M059J (cell line): Measurements from ENCODE around the gene KIAA0319L. TPM values are rescaled to one million over a fixed set of nuclear protein-coding genes. Genes with fewer than 3 reads are reported as not detected.

Source experiments
- DNase-seq: peaks from one replicate; pipeline ENCODE4 v3.0.0-alpha.2; 2012; ENCODE audit warnings: low read depth
- total RNA-seq: library from RNA; depleted of rRNA; stranded (reverse); fragments of >200 nt; shearing (Covaris generic); gene quantifications from 2 replicates; pipeline ENCODE4 v1.2.3, GENCODE V29; 2014

The KIAA0319L gene
- total RNA-seq, 1 experiment from 2014 or later = 38.9 TPM

GRCh38 chr1:35447278-35447677, 109.9 kb downstream of the KIAA0319L start:
- no peak for DNase-seq

GRCh38 chr1:35444519-35444774, 112.8 kb downstream of the KIAA0319L start:
- no peak for DNase-seq

GRCh38 chr1:35443768-35444518, 113.3 kb downstream of the KIAA0319L start:
- no peak for DNase-seq

- DNase-seq = no peak
Measured at GRCh38 chr1:35442734-35443133, 114.5 kb downstream of the KIAA0319L start.

- DNase-seq = no peak
Measured at GRCh38 chr1:35441926-35442579, 115.2 kb downstream of the KIAA0319L start.

GRCh38 chr1:35439626-35440025, 117.6 kb downstream of the KIAA0319L start:
- no peak for DNase-seq

- no peak for DNase-seq
Measured at GRCh38 chr1:35437200-35437599, 120.0 kb downstream of the KIAA0319L start.

- DNase-seq = no peak
Measured at GRCh38 chr1:35436078-35436477, 121.1 kb downstream of the KIAA0319L start.

GRCh38 chr1:35434703-35435102, 122.5 kb downstream of the KIAA0319L start:
- no peak for DNase-seq

- no peak for DNase-seq
Measured at GRCh38 chr1:35433714-35434113, 123.5 kb downstream of the KIAA0319L start.

- no peak for DNase-seq
Measured at GRCh38 chr1:35432231-35432630, 125.0 kb downstream of the KIAA0319L start.

- no peak for DNase-seq
Measured at GRCh38 chr1:35431173-35431599, 126.0 kb downstream of the KIAA0319L start.

GRCh38 chr1:35430762-35431161, 126.4 kb downstream of the KIAA0319L start:
- DNase-seq = no peak

- DNase-seq = no peak
Measured at GRCh38 chr1:35428360-35428759, 128.8 kb downstream of the KIAA0319L start.

- no peak for DNase-seq
Measured at GRCh38 chr1:35426097-35426586, 131.1 kb downstream of the KIAA0319L start.

GRCh38 chr1:35408925-35409324, 148.3 kb downstream of the KIAA0319L start:
- DNase-seq = no peak

GRCh38 chr1:35407743-35408142, 149.5 kb downstream of the KIAA0319L start:
- DNase-seq = no peak

GRCh38 chr1:35406103-35406502, 151.1 kb downstream of the KIAA0319L start:
- no peak for DNase-seq

- DNase-seq = no peak
Measured at GRCh38 chr1:35401049-35401448, 156.2 kb downstream of the KIAA0319L start.

- DNase-seq = no peak
Measured at GRCh38 chr1:35398739-35399138, 158.5 kb downstream of the KIAA0319L start.

- no peak for DNase-seq
Measured at GRCh38 chr1:35394386-35394785, 162.8 kb downstream of the KIAA0319L start.

- DNase-seq = no peak
Measured at GRCh38 chr1:35390600-35391494, 166.4 kb downstream of the KIAA0319L start.
